Body of pancreas (tissue), 4 donors: ENCODE results near the gene ESPN. TPM values are rescaled to one million over a fixed set of nuclear protein-coding genes. Genes with fewer than 3 reads are reported as not detected.
"Not testable (repeated sequence)": the region's sequence is repeated elsewhere in the genome, so short reads cannot be mapped to it uniquely, and the experiment has no call there.

Experiments
- ATAC-seq: fragments of 150-250 bp; one replicate; pipeline ENCODE4 v1.9.1; 2016
- DNase-seq, 4 donors: peaks; one replicate each; pipeline ENCODE4 v3.0.0-alpha.2; 2019
- H3K27ac ChIP-seq, 4 donors: fragments of 200-600 bp; sonication (generic); 1 replicate in 3 of 4; 2 replicates in 1 of 4; pipeline versions ENCODE4 v1.5.1 to v1.6.1; 2016 to 2019; ENCODE audit warnings: mild to moderate bottlenecking in 1 of 4, mixed read lengths in 1 of 4, moderate library complexity in 1 of 4
- H3K27me3 ChIP-seq, 2 donors: fragments of 200-600 bp; sonication (generic); one replicate each; pipeline ENCODE4 v1.6.0; 2016; ENCODE audit warnings: mild to moderate bottlenecking in 1 of 2
- H3K36me3 ChIP-seq, 2 donors: fragments of 200-600 bp; sonication (generic); replicated peaks in 1 of 2; 2 replicates each; pipeline ENCODE4 v1.5.1; 2016; ENCODE audit warnings: low read depth in 2 of 2; ENCODE audit not compliant: insufficient read depth in 1 of 2
- H3K4me1 ChIP-seq: fragments of 200-600 bp; sonication (generic); one replicate; pipeline ENCODE4 v1.6.0; 2016
- H3K4me3 ChIP-seq, 2 donors: fragments of 200-600 bp; sonication (generic); 1 replicate in 1 of 2; 2 replicates in 1 of 2; pipeline ENCODE4 v1.5.1; 2016 to 2019
- H3K9me3 ChIP-seq, 3 donors: fragments of 200-600 bp; sonication (generic); 1 replicate in 2 of 3; 2 replicates in 1 of 3; pipeline ENCODE4 v1.5.1; 2016
- CTCF ChIP-seq, 7 experiments: fragments of 450-650 bp in 4 of 7; fragments of 200-600 bp in 3 of 7; sonication (generic) in 3 of 7; IDR thresholded peaks; one replicate each; pipeline ENCODE4 v1.5.1; 2016 to 2019; ENCODE audit warnings: antibody characterized with exemption in 7 of 7
- POLR2A ChIP-seq, 3 donors: fragments of 450-650 bp; IDR thresholded peaks; one replicate each; pipeline ENCODE4 v1.6.1; 2016; ENCODE audit warnings: antibody characterized with exemption in 3 of 3, mild to moderate bottlenecking in 2 of 3
- WGBS, 2 donors: methylation state at CpG; one replicate each; pipeline ENCODE4 v1.1.5; 2017; 5-methylcytosine and 5-hydroxymethylcytosine counted together
- intact Hi-C: fragments of 100-400 bp; cut with DNase I; formaldehyde crosslinking; loops from one replicate; pipeline ENCODE4 v1.15.1; 2023
- total RNA-seq, 2 donors: library from RNA; depleted of rRNA; stranded (reverse); fragments of >200 nt; gene quantifications; one replicate each; pipeline ENCODE4 v1.1.0, GENCODE V29; 2016

Gene ESPN
- total RNA-seq, 2 donors from 2014 or later, result 0.26 to 4.0 TPM

DNA sequence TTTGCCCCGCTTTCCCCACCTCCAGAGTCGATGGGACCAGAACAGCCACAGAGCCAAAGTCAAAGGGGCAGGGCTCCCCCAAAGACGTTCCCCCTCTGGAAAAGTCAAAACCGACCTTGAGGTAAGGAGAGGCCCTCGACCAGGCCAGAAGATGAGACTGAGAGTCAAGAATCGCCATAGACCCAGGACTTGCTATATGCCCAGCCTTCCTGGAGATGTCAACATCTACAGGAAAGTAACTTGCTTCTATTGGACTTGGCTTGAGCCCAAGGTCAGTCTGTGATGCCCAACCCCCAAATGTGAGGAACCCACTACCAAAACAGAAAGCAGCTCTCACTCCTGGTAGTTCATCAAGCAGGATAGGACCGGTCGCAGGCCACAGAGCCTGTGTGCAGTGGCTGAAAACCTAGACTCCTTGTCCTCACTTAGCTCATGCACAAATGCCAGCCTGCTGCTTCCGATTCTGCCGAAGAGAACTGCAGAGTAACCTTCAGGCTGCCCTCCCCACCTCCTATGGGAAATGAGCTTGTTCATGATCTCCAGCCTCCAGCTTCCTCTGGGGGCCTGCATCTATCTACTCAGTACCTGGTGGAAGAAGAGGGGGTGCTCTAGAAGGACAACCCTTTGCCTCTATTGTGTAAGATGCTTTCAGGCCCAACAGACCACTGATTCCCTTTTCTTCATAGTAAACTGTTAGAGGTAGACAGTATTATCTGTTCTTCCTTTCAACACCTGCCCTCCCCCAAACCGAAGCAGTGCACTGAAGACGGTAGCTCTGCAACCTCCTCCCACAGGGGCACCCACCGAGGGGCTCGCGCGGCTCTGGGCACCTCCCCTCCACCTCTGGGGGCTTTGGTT lies 32.4 kb upstream of the ESPN start:
- WGBS, 2 donors, result 37 to 38% methylated on average over 16 of the region's 16 CpGs
- Histone ChIP-seq H3K9me3 (no peaks in the 10 kb centered on the region), H3K4me3 (no peak overlapping the region), H3K27me3 (no peaks in the 10 kb centered on the region), H3K36me3 (no peaks in the 10 kb centered on the region), H3K27ac (peak overlapping the region in 1 of 4 donors; percentile 99), H3K4me1 (peaks cover 17% of the 10 kb centered on the region)
- TF ChIP-seq CTCF (IDR thresholded peaks at IDR 0.05) (no peak), POLR2A (IDR thresholded peaks at IDR 0.05) (no peak)
- intact Hi-C loops, result no loop called here
- no peak for ATAC-seq
- DNase-seq, result peak in 2 of 4 donors; percentile 24 to 28

DNA sequence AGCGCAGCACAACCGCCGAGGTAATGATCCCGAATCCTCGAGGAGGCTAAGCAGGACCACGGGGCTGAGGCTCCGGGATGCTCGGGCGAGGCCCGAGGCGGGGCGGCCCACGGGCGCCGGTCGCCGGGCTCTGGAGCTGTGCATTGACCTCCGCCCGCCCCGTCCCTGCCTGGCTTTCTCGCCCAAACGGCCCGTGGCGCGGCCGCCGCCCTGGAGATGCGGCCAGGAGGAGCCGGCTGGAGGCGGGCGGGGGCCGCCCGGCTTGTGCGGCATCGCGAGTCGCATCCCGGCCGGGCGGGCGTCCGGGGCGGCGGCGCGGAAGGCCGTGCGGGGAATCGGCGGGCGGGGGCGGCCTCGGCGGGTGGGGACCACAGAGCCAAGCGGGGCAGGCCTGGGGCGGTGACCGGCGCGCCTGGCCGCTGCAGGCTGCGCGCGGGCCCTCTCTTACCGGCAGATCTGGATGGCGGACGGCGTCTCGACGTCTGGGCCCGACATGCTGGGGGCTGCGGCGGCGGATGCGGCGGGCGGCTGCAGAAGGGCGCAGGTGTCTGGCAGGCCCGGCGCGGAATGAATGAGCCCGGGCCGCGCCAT lies 31.7 kb upstream of the ESPN start:
- peaks cover 17% of the 10 kb centered on the region for H3K4me1 ChIP-seq
- intact Hi-C loops, result no loop called here
- 1 to 7% methylated on average over 11 to 57 of the region's 83 CpGs for WGBS, 2 donors
- no peak overlapping the region for H3K4me3 ChIP-seq
- no peaks in the 10 kb centered on the region for H3K36me3 ChIP-seq
- DNase-seq (no peak), ATAC-seq (no peak)
- no peaks in the 10 kb centered on the region for H3K27me3 ChIP-seq
- H3K27ac ChIP-seq, result peak overlapping the region; percentile 87 to 100 (median 99)
- TF ChIP-seq POLR2A (IDR thresholded peaks at IDR 0.05), result no peak
- no peak for TF ChIP-seq CTCF (IDR thresholded peaks at IDR 0.05)
- H3K9me3 ChIP-seq, result no peaks in the 10 kb centered on the region

DNA sequence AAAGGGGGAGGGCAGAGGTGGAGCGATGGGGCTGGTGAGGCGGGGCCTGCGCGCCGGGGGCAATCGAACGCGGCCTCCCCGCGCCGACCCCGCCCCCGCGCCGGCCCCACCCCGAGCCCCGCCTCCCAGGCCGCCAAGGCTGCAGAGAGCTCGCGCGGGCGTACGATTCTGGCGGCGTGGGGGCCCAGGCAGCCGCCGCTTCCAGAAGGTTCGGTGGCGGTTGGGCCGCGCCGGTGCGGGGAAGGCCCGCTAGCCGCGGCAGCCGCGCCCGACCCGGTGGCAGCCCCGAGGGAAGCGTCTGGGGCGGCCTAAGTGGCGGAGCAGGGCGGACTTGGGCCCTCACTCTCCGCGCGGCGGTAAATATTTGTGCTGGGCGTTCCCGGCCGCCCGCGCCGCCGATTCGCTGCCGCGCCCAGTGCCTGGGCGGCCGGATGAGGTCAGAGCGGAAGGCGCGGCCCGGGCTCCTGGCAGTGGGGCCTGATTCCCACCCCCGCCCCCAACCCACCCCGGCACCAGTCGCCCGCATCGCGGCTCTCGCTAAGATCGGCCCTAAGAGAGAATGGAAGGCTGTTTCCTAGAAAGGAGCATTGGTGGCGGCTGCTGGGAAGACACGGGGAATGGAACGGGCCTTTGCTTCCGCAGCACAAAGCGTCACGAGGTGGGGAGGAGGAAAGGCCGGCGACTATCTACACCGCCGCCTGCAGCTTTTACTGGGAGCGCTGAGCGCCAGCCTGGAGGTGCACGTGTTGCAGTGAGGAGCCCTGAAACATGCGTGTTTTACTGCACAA lies 31.0 kb upstream of the ESPN start, which contains the start of gene ACOT7:
Gene ACOT7, minus strand, starts transcription at position 368 of the 788 bp plus-strand sequence. CDS start 368 bp downstream, outside the sequence.
- H3K27ac ChIP-seq, result peak within 1 kb of the TSS; percentile 87 to 100 (median 99)
- 0% methylated on average over 8 to 69 of the region's 87 CpGs for WGBS, 2 donors
- TF ChIP-seq CTCF (IDR thresholded peaks at IDR 0.05) (peak in 4 of 7 experiments; percentile 22 to 42 (median 36)), POLR2A (IDR thresholded peaks at IDR 0.05) (peak; percentile 73 to 82 (median 76))
- peak within 1 kb of the TSS in 1 of 2 donors; percentile 1 for H3K4me3 ChIP-seq
- intact Hi-C loops, result no loop called here
- H3K27me3 ChIP-seq, result no peaks in the 10 kb centered on the region
- peak; percentile 90 to 92 (median 92) for DNase-seq
- peaks cover 17% of the 10 kb centered on the region for H3K4me1 ChIP-seq
- peak; percentile 96 for ATAC-seq
- H3K9me3 ChIP-seq, result no peaks in the 10 kb centered on the region
- no peaks in the 10 kb centered on the region for H3K36me3 ChIP-seq

DNA sequence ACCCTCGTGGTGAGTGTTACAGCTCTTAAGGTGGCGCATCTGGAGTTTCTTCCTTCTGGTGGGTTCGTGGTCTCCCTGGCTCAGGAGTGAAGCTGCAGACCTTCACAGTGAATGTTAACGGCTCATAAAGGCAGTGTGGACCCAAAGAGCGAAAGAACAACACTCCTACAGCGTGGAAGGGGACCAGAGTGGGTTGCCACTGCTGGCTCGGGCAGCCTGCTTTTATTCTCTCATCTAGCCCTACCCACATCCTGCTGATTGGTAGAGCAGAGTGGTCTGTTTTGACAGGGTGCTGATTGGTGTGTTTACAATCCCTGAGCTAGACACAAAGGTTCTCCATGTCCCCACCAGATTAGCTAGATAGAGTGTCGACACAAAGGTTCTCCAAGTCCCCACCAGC lies 29.4 kb upstream of the ESPN start:
- H3K9me3 ChIP-seq, intact Hi-C loops, ATAC-seq, H3K36me3 ChIP-seq, DNase-seq, H3K4me3 ChIP-seq, H3K27me3 ChIP-seq, H3K27ac ChIP-seq: not testable (repeated sequence)
- 78 to 92% methylated on average over 5 to 8 of the region's 8 CpGs for WGBS, 2 donors
- H3K4me1 ChIP-seq, result peaks cover 17% of the 10 kb centered on the region

DNA sequence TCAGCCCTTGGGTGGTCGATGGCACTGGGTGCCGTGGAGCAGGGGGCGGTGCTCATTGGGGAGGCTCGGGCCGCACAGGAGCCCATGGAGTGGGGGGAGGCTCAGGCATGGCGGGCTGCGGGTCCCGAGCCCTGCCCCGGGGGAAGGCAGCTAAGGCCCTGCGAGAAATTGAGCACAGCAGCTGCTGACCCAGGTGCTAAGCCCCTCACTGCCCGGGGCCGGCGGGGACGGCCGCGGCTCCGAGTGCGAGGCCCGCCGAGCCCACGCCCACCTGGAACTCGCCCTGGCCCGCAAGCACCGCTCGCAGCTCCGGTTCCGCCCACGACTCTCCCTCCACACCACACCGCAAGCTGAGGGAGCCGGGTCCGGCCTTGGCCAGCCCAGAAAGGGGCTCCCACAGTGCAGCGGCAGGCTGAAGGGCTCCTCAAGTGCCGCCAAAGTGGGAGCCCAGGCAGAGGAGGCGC lies 28.8 kb upstream of the ESPN start:
- H3K36me3 ChIP-seq, H3K27me3 ChIP-seq, ATAC-seq, intact Hi-C loops, H3K4me3 ChIP-seq, H3K9me3 ChIP-seq, DNase-seq, H3K27ac ChIP-seq: not testable (repeated sequence)
- H3K4me1 ChIP-seq, result peaks cover 17% of the 10 kb centered on the region
- 89 to 94% methylated on average over 12 to 31 of the region's 34 CpGs for WGBS, 2 donors
